HG03135 (cell line): ENCODE data around the gene RHOBTB1.
A peak's percentile ranks its signal among the peaks of the same experiment; 100 is the strongest.

Experiments used
- ATAC-seq: cut with Tn5 transposase; IDR thresholded peaks from one replicate; pipeline ENCODE4 v1.9.1; 2021; ENCODE audit warnings: mild to moderate bottlenecking, moderate library complexity; ENCODE audit not compliant: unreplicated experiment

The RHOBTB1 gene

DNA sequence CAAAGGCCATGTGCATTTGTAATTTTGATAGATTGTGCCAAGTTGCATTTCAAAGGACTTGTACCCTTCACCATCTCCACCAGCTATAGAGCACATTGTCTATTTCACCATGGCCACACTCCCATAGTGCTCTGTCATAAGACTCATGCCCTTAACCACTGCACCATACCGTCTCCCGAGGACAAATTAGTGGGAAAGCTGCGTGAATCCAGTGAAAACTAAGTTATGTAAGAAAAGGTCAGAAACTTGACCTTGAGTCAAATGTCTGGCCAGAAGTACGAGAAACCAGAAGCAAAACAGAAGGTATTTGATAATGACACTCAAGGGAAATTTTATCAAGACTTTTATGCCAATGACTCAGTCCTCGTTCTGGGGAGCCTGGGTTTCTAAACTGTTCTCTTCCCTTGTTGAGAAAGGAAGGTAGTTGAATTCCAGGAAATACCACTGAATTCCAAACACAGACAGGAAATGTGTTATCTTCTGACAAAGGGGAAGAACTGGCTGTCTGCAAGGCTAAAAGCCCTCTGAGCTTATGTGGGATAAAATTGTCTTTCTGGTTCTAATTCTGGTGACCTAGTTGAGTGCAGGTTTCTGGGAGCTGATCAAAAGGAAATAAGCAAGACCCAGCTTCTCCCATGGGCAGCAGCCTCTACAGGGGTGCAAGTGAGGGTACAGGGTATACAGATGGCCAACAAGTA lies 116.0 kb downstream of the RHOBTB1 start:
- ATAC-seq = no peak

DNA sequence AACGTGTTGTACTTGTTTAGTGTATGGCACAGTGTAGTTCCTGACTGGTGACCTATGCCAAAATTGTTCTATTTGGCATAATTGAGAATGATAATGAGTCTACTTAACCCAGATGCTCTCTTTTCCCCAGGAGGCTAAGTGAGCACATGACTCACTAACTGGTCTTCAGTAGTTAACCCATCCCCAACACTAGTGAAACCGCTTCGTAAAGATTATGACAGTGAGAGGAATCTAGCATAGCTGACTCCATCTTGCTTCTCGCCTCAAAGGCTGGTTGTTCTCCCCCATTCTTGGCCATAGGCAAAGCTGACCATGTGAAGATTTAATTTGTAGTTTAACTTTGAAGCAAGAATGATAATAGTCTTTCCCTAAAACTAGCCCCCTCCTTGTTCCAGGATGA lies 118.5 kb downstream of the RHOBTB1 start:
- no peak for ATAC-seq

DNA sequence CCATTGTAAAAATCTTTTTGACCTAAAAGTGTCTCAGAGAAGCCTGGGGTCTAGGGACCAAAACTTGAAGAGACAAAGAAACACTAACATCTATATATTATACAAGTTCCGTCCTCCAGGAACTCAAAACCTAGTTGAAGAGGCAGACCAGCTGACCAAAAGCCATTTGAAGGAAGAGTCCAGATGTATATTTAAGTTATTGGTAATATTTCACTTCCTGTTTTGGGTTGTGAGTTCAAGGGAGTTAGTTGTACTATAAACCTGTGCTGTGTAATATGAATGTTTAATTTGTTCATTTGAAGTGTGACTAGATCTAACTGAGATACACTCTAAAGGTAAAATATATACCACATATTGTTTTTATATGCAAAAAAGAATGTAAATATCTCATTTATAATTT lies 120.7 kb downstream of the RHOBTB1 start:
- ATAC-seq = no peak

DNA sequence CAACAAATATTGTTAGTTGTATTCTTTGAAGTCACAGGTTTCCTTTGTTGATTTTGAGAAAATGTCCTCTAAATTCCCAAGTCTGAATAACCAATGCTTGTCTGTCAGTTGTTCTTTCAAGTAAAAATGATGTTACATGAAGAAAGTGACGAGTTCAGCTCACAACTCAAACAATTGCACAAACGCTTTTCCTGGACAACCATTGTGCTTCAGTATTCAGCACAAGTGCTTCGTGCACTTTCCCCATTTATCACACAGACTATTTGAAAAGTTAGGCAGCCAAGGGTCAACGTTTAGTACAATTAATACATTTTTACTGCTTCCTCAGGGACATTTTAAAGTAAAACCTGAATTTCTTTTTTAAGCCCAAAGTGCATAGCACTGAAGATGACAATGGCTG lies 121.2 kb downstream of the RHOBTB1 start:
- ATAC-seq = no peak

DNA sequence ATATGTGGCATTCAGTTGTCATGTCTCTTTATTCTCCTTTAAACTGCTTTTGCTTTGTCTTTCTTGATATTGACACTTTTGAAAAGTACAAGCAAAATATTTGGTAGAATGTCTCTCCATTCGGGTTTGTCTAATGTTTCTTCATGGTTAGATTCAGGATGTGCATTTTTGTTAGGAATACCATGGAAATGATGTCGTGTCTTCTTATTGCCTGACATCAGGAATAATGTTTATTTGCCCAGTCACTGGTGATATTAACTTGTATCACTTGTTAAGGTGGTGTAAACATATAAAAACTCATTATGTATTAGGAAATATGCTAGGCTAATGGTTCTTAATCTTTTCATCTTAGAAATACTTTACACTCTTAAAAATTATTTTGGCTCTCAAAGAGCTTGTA lies 122.3 kb downstream of the RHOBTB1 start:
- no peak for ATAC-seq

DNA sequence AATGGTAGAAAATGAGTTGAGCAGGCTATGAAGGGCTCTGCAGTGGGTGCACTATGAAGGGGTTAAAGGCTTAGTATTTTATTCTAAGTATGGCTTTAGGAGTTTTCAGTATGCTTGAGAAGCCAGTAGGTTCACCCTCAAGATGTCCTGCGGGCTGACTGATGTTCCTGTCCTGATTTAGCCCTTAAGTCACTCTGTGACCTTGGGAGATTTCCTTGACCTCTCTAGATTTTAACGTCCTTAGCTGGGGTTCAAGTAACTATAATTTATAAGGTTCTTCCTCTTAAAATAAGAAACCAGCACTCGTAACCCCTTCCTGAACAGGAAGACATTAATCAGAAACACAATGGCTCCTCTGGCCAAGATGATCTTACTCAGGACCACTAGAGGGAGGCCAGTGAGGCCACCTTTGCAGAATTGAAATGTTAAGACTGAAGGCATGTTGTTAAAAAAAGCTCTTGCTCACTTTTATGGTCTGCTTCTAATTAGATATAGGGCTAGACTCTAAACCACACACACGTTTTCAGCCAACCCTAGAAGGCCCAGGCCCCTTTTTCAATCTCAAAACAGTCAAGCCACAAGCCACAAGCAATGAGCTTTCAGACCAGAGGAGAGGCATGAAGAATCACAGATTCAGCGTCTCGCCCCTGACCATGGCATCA lies 123.8 kb downstream of the RHOBTB1 start:
- ATAC-seq = peak; percentile 56
